Gastrocnemius medialis (tissue), 4 donors: ENCODE data around the gene LDAH.

Experiments
- CTCF ChIP-seq, 5 experiments: fragments of 450-650 bp in 3 of 5; fragments of 200-600 bp in 2 of 5; sonication (generic) in 2 of 5; IDR thresholded peaks in 4 of 5; conservative IDR thresholded peaks in 1 of 5; 1 replicate in 4 of 5; 2 replicates in 1 of 5; pipeline ENCODE4 v1.5.1; 2016 to 2019; ENCODE audit warnings: antibody characterized with exemption in 5 of 5, mild to moderate bottlenecking in 3 of 5, moderate library complexity in 3 of 5
- POLR2A ChIP-seq, 2 donors: fragments of 450-650 bp; IDR thresholded peaks; one replicate each; pipeline ENCODE4 v1.6.1; 2017; ENCODE audit warnings: antibody characterized with exemption in 2 of 2, mild to moderate bottlenecking in 2 of 2, moderate library complexity in 2 of 2

DNA sequence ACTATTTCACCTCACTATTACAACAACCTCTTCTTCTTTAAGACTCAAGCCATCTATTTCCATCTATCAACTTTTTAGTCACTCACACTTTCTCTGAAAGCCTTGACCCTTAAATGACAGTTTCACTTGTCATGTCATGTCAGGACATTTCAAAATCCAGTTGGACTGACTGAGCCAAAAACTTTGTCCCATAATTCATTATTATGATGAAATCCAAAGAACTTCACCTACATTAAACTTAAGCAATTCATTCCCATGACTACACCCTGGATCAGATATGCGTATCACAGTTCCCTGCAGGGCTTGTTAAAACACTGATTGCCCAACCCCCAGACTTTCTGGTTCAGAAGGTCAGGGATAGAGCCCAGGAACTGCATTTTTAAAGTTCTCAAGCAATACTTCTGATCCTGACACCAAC is 26.5 kb downstream of the LDAH start:
- TF ChIP-seq CTCF (IDR thresholded peaks at IDR 0.05 in 4 of 5, conservative IDR thresholded peaks at IDR 0.05 in 1 of 5): no peak
- no peak for TF ChIP-seq POLR2A (IDR thresholded peaks at IDR 0.05)
